ENCODE results near the gene FBXO31.

- TF ChIP-seq CTCF (conservative IDR thresholded peaks at IDR 0.05) (no peak), EZH2 (IDR thresholded peaks at IDR 0.05; ENCODE audit: low read depth) (no peak)
Measured at GRCh38 chr16:87317750-87318644, 65.6 kb downstream of the FBXO31 start.

All from PC-9 (cell line).